NCI-H1092 treated with DMSO at 0.1 percent for 48 hours (cell line): ENCODE measurements around the gene NETO1.

Experiments
- DNase-seq: peaks from one replicate; lab custom pipeline; 2025; lab: John Stamatoyannopoulos, UW

Gene NETO1

DNA sequence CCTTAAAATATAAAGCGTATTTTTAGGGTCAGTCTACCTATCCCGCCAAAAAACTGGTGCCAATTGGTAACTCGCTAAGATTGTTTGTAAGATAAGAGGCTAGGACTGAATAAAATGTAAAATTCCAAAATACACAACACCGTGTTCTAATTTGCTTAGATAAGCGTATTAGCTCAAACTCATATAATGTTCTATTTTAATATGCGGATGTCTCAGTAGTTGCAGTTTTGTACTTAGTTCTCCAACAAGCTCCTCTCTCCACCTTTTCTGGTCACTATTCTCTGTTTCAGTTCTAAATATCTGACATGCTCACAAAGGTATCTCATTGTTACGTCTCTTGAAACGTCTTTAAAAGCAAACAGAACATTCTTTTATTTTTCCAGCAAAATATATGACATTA, 24.0 kb downstream of the NETO1 start:
- DNase-seq = no peak

- DNase-seq = no peak
These were observed 27.7 kb downstream of the NETO1 start for GRCh38 chr18:72840109-72840508.

DNA sequence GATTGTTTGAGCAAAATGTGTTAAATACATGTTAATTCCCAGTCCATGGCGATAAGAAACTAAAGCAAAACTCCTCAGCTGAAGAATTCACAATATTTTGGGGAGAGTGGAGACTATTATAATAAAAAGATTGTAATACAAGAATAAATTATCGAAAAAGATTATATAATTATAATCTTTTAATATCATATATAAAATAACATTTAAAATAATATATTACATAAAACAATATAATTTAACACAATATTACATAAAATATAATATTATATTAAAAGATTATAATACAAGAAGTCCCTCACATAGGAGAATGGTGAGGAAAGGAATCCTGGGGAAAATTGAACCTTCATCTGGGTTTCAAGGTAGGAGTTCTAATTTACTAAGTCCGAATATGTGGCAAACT, 33.1 kb downstream of the NETO1 start:
- no peak for DNase-seq

DNA sequence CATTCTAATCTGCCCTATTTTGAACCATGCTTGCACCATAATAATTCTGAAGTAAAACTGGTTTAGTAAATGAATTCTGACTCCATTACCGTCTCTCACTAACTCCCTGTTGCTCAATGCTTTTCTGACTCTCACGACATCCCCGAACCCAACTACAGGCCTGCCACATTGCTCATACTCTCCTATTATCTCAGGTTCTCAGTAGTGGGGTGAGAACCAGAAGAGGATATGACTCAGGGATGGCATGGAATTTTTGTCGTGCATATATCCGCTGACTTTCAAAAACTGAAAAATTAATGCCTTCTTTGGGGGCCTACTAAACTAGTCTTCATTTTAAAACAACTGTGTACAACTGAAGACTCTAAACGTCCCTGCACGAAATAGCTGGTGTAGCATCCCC, 34.3 kb downstream of the NETO1 start:
- no peak for DNase-seq

GRCh38 chr18:72830109-72830508, 37.7 kb downstream of the NETO1 start:
- peak; percentile 44 for DNase-seq

DNA sequence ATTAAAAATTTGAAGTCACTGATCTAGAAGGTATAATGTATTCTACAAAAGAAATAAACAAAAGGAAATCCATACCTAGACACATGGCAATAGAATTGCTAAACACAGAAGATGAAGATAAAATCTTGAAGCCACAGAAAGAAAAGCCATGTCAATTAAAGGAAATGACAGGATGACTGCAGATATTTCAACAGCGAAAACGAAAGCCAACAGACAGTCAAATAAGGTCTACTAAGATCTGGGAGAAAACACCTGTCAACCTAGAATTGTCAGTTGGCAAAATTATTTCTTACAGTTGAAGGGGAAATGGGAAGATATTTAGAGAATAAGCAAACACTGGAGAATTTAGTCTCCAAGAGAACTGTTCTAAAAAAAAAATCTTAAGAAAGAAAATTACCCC, 39.2 kb downstream of the NETO1 start:
- DNase-seq = no peak

DNA sequence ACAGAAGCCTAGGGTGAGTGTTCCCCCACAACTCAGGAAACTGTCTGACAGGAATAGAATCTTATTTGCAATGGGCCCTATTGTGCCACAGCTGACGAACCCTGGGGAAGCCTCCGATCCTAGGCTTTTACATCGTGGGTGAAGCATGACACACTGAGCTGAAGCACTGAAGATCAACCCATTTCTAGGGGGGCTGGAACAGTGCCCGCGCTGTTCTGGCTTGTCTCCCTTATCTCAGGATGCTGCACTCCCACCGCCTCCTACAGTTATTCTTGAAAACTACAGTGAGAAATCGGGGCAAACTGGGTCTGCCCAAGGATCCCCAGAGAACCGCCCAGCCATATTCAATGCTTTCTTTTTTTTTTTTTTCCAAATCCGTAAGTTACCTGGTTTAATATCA, 41.1 kb downstream of the NETO1 start:
- DNase-seq = no peak

GRCh38 chr18:72823345-72823744, 44.4 kb downstream of the NETO1 start:
- no peak for DNase-seq

DNA sequence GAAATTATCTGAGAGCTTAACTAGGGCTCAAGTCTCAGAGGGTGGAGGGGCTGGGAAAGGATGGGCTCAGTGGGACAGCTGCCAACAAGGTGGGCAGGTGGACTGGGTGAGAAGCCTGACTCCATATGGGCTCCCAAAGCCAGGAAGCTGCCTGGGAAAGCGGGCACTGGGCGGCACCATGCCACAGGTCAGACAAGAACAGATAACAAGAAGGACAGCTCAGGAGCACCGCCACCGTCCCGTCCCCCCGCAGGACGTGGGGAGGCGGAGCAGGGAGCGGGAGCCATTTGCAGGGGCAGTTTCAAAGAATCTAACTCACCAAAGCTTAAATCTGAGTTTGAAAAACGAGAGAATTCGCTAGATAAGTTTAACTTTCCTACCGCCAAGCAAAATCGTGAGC, 45.6 kb downstream of the NETO1 start:
- DNase-seq = no peak

- no peak for DNase-seq
These were observed 47.2 kb downstream of the NETO1 start for GRCh38 chr18:72820571-72820970.

GRCh38 chr18:72819050-72819449, 48.7 kb downstream of the NETO1 start:
- peak; percentile 8 for DNase-seq

- peak; percentile 20 for DNase-seq
These were observed 56.7 kb downstream of the NETO1 start for GRCh38 chr18:72811047-72811446.

GRCh38 chr18:72808680-72809079, 59.1 kb downstream of the NETO1 start:
- no peak for DNase-seq

GRCh38 chr18:72799106-72799505, 68.7 kb downstream of the NETO1 start:
- DNase-seq = no peak

DNA sequence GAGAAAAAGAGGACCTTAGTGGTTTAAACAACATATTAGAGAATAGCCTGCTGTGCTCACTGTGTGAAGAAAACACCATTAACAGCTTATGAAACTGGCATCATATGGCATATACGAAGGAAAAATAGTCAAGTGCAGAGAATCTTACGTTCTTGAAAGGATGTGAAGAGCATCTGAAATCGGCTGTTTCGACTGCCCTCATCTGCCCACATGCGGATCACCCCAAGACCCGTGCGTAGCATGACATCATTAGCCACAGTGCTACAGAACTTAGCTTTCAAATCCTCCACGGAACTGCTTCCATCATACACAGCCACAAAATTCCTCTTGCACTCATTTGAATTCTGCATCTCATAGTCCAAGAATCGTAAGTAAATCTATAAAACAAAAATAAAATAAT, 84.3 kb downstream of the NETO1 start:
- no peak for DNase-seq

GRCh38 chr18:72774914-72775313, 92.9 kb downstream of the NETO1 start:
- no peak for DNase-seq

DNA sequence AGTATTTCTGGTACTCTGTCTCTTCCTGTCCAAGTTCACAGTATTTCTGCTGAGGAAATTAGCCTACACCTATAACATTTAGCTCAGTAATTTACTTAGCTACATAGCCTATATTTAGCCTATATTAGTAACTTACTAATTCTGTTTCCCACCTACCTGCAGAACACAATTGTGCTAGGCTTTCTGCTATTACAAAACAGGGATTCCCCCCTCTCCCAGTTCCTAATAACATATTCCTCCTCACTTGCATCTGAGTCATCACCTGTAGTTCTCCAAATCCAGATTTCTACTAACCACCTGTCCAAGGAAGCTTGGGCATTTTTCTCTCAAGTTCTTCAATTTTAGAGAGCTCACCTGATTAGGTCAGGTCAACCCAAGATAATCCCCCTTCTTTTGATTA, 94.9 kb downstream of the NETO1 start:
- DNase-seq = no peak

DNA sequence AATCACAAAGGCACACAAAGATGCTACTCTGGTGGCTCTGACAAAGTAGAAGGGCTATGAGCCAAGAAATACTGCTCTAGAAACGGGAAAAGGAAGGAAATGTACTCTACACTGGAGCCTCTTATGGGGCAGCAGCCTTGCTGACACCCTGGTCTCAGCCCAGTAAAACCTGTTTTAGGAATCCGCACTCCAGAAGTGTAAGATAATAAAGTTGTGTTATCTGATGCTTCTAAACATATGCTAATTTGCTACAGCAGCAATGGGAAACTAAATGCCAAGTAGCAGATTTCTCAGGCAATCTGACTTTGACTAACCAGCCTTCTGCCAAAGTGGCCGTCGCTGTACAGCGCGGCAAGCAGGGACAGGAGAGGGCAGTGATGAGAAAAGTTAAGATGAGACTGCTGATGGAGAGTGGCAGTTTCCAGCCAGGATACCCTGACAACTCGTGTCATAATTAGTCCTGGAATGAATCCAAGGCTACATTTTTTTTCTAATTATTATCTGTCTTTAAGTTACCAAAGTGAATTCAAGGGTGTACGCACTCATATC, 99.0 kb downstream of the NETO1 start:
- DNase-seq = no peak

DNA sequence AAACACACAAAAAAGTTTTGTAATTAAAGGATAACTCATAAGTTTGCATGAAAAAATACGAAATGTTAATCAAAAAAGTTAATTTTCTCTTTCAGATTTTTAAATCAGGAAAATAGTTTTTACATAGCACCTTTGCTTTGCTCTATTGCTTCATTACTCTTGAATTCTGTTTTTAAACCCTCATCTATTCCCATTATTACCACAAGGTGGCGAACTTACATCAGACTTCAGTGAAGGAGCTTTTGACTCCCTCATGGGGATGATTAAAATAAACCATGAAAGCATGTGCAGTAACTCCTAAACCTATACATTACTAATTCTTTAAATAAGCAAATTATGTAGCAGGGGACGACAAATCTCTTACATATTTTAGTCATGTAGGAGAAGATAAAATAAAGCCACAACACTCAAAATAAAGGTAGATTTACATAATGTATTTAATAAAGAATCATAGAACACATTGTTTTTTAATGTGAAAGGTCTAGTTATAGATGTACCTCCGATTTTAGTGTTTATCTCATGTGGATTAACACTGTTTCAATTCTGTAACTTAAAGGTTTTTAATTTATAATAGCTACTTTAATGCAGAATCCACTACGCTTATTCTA, 105.2 kb downstream of the NETO1 start:
- DNase-seq = peak; percentile 78

DNA sequence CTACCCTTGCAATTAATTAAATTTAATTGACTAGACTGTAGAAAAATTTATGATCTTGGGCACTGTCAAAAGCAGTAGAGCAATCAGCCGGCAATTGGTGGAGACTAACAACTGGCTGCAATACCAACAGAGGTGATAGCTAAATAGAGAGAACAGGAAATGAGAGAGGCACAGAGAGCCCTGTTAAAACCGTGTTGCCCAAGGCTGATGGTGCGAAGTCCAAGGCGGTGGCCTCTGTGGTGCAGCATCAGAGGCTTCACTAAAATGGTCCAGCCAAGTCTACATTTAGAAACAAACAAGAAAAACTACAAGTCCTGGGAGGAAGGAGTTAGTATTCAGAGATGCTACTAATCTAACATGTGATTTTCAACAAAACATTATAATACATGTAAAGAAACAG, 115.6 kb downstream of the NETO1 start:
- no peak for DNase-seq

DNA sequence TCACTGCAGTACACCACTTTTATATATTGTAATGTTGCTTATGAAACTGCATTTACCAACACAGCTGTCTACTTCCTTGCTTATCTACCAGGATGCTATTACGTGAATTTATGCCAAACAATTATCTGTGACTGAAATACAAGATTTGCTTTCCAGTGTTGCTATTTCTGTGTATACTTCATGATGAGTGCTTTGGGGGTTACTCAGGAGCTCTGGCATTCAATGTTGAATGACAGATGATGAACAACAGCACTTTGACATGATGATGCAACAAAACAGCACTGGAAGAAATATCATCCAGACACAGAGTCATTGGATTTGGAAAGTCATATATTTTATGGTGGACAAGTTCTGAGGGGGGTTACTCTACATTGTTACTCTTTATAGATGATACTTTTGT, 125.8 kb downstream of the NETO1 start:
- no peak for DNase-seq

DNA sequence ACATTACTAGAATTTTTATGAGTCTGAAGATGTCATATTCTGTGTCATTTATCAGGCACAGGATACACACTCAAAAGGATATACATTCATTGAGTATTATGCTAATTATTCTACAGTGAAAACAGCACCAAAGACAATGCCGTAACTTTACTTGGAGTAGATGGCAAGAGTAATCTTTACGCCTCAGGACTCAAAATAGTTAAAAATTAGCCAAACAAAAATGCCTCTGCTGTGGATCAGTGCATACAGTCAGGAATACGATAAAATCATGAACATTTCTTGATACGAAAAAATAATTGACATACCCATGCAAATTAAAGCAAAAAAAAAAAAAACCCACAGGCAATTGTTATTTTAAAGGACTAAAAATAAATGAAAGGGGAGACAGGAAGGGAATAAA, 129.7 kb downstream of the NETO1 start:
- DNase-seq = no peak

DNA sequence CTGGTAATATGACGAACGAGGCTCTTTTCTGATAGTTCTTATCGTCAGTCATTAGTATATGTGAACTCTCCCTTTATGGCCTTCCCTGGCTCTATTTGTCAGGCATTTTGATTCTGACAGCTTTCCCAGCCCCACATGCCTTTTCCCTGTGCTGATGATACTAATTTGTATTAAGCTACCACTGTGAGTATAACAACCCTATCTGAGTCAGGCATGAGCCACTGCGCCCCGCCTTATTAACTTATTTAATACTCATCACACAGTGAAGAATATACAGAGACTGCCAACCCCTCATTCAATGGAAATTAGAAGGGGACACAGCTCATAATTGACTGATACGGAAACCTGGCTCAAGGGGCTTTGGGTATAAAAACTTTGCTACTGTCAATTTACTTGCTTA, 140.0 kb downstream of the NETO1 start:
- DNase-seq = no peak

- DNase-seq = no peak
These were observed 140.6 kb downstream of the NETO1 start for GRCh38 chr18:72727038-72727655.
